Left lung (tissue), 10 donors: ENCODE results near the gene EDEM3. TPM values are rescaled to one million over a fixed set of nuclear protein-coding genes. Genes with fewer than 3 reads are reported as not detected.

Experiments
- ATAC-seq: fragments of 200-7000 bp; cut with Tn5 transposase; one replicate; pipeline ENCODE4 v1.9.1; 2020; ENCODE audit warnings: moderate library complexity
- DNase-seq, 4 donors: peaks; one replicate each; pipeline ENCODE4 v3.0.0-alpha.2; 2013 to 2020
- H3K27ac ChIP-seq, 2 donors: fragments of 200-600 bp; sonication (generic) in 1 of 2; one replicate each; pipeline versions ENCODE4 v1.5.0 to v1.8.0; 2020 to 2021
- H3K27me3 ChIP-seq, 2 donors: fragments of 200-600 bp; sonication (generic) in 1 of 2; one replicate each; pipeline versions ENCODE4 v1.5.0 to v1.8.0; 2020 to 2021
- H3K36me3 ChIP-seq, 2 donors: fragments of 200-600 bp; sonication (generic) in 1 of 2; one replicate each; pipeline versions ENCODE4 v1.5.0 to v1.8.0; 2020 to 2021
- H3K4me1 ChIP-seq, 2 donors: fragments of 200-600 bp; one replicate each; pipeline ENCODE4 v1.8.0; 2021
- H3K4me3 ChIP-seq, 2 donors: fragments of 200-600 bp; sonication (generic) in 1 of 2; one replicate each; pipeline versions ENCODE4 v1.5.0 to v1.8.0; 2020 to 2021; ENCODE audit warnings: mild to moderate bottlenecking in 1 of 2
- H3K9me3 ChIP-seq, 2 donors: fragments of 200-600 bp; sonication (generic) in 1 of 2; one replicate each; pipeline versions ENCODE4 v1.5.0 to v1.8.0; 2020 to 2021
- intact Hi-C, 2 donors: fragments of 100-400 bp; cut with DNase I; formaldehyde crosslinking; loops; one replicate each; pipeline versions ENCODE4 v1.11.2 to v1.14.2; 2022
- polyA plus RNA-seq, 6 donors: library from polyadenylated mRNA; unstranded; fragments of 120-200 nt; gene quantifications; one replicate each; pipeline ENCODE4 v1.2.1, GENCODE V29; 2013; ENCODE audit not compliant: insufficient read length in 6 of 6
- total RNA-seq, 2 donors: library from RNA; stranded (reverse); fragmentation: NEBNext Ultra II Directional; extraction: Animal tissue kit (Norgen Biotek cat#: 25700); gene quantifications; one replicate each; pipeline ENCODE4 v1.2.1, GENCODE V29; 2021
- TF ChIP-seq, protein P1 (sequence below), 2 donors: fragments of 200-600 bp; sonication (generic) in 1 of 2; IDR thresholded peaks; one replicate each; pipeline versions ENCODE4 v1.5.0 to v1.8.0; 2021; ENCODE audit warnings: antibody characterized with exemption in 2 of 2
- donor health status: DM: no; HTN: yes; CAD: no.
- donor health status: DM: no; HTN: no; CAD: no.

EDEM3 gene
- total and polyA plus RNA-seq, 8 donors, result 25.6 to 42.8 (median 32.3) TPM

GRCh38 chr1:184802354-184803179 is 47.9 kb upstream of the EDEM3 start:
- intact Hi-C loops, result loop anchor here in 1 of 2 donors (10.0 kb wide), 1 partner anchor 182 kb away; no protein-coding TSS in a partner anchor
- ATAC-seq (no peak), DNase-seq (no peak)
- peaks cover 0 to 44% of the 10 kb centered on the region in 2 donors for H3K36me3 ChIP-seq
- no peaks in the 10 kb centered on the region for H3K9me3 ChIP-seq
- H3K4me3 ChIP-seq, result no peak overlapping the region
- TF ChIP-seq, protein P1, sequence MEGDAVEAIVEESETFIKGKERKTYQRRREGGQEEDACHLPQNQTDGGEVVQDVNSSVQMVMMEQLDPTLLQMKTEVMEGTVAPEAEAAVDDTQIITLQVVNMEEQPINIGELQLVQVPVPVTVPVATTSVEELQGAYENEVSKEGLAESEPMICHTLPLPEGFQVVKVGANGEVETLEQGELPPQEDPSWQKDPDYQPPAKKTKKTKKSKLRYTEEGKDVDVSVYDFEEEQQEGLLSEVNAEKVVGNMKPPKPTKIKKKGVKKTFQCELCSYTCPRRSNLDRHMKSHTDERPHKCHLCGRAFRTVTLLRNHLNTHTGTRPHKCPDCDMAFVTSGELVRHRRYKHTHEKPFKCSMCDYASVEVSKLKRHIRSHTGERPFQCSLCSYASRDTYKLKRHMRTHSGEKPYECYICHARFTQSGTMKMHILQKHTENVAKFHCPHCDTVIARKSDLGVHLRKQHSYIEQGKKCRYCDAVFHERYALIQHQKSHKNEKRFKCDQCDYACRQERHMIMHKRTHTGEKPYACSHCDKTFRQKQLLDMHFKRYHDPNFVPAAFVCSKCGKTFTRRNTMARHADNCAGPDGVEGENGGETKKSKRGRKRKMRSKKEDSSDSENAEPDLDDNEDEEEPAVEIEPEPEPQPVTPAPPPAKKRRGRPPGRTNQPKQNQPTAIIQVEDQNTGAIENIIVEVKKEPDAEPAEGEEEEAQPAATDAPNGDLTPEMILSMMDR (IDR thresholded peaks at IDR 0.05), result no peak
- H3K27ac ChIP-seq, result no peak overlapping the region
- H3K27me3 ChIP-seq, result no peaks in the 10 kb centered on the region
- H3K4me1 ChIP-seq, result peaks cover 0 to 19% of the 10 kb centered on the region in 2 donors

GRCh38 chr1:184801503-184801902 is 46.8 kb upstream of the EDEM3 start:
- ATAC-seq (no peak), DNase-seq (no peak)
- Histone ChIP-seq H3K4me3 (no peak overlapping the region), H3K27me3 (no peaks in the 10 kb centered on the region), H3K36me3 (peaks cover 0 to 51% of the 10 kb centered on the region in 2 donors), H3K9me3 (no peaks in the 10 kb centered on the region), H3K4me1 (peaks cover 0 to 11% of the 10 kb centered on the region in 2 donors), H3K27ac (no peak overlapping the region)
- intact Hi-C loops, result loop anchor here in 1 of 2 donors (10.0 kb wide), 1 partner anchor 183 kb away; no protein-coding TSS in a partner anchor
- TF ChIP-seq, protein P1 (IDR thresholded peaks at IDR 0.05), result no peak

GRCh38 chr1:184800876-184801275 is 46.2 kb upstream of the EDEM3 start:
- DNase-seq (no peak), ATAC-seq (no peak)
- no peak overlapping the region for H3K4me3 ChIP-seq
- no peak overlapping the region for H3K27ac ChIP-seq
- H3K9me3 ChIP-seq, result no peaks in the 10 kb centered on the region
- H3K4me1 ChIP-seq, result peaks cover 0 to 5% of the 10 kb centered on the region in 2 donors
- no peaks in the 10 kb centered on the region for H3K27me3 ChIP-seq
- TF ChIP-seq, protein P1 (IDR thresholded peaks at IDR 0.05), result no peak
- intact Hi-C loops, result loop anchor here in 1 of 2 donors (10.0 kb wide), 1 partner anchor 184 kb away; no protein-coding TSS in a partner anchor
- H3K36me3 ChIP-seq, result peaks cover 0 to 56% of the 10 kb centered on the region in 2 donors

GRCh38 chr1:184793967-184794366 is 39.3 kb upstream of the EDEM3 start:
- Histone ChIP-seq H3K4me3 (no peak overlapping the region), H3K4me1 (peaks cover 6 to 48% of the 10 kb centered on the region in 2 donors), H3K27ac (peak overlapping the region in 1 of 2 donors; percentile 87), H3K27me3 (no peaks in the 10 kb centered on the region), H3K9me3 (no peaks in the 10 kb centered on the region), H3K36me3 (peaks cover 0 to 33% of the 10 kb centered on the region in 2 donors)
- no peak for DNase-seq
- intact Hi-C loops, result no loop called here
- no peak for ATAC-seq
- TF ChIP-seq, protein P1 (IDR thresholded peaks at IDR 0.05), result no peak

DNA sequence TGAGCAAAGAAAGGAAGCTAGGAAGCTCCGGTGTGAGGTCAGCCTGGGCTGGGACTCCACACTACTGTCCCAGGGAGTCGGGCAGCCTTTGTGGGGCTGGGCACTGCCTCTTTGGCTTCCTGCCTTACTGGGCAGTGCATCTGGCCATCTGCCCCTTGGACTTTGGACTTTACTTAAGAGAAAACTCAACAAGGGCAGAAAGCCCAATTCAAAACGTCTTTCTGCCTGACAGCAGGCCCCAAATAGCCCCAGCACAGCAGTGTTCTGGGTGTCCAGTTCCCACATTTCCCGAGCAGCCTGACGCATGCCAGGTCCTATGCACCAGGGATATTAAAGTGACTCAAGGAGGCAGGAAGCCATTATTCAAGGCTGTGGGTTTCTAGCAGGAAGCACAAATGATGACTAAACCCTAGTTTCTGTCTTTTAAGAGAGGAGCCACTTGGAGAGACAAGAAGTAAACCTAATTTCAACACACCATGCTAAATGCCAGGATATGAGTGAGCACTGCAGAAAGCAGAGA is 37.9 kb upstream of the EDEM3 start:
- TF ChIP-seq, protein P1 (IDR thresholded peaks at IDR 0.05), result no peak
- H3K27ac ChIP-seq, result peak overlapping the region; percentile 58 to 87

More for the DNA sequence above, 37.9 kb upstream of the EDEM3 start:
- Histone ChIP-seq H3K27me3 (no peaks in the 10 kb centered on the region), H3K4me1 (peaks cover 6 to 50% of the 10 kb centered on the region in 2 donors), H3K36me3 (peaks cover 0 to 26% of the 10 kb centered on the region in 2 donors), H3K9me3 (no peaks in the 10 kb centered on the region), H3K4me3 (no peak overlapping the region)
- ATAC-seq, result peak; percentile 91
- intact Hi-C loops, result no loop called here
- peak in 2 of 4 donors; percentile 64 to 79 for DNase-seq
